Measurements from ENCODE around the gene PBX2.

DNA sequence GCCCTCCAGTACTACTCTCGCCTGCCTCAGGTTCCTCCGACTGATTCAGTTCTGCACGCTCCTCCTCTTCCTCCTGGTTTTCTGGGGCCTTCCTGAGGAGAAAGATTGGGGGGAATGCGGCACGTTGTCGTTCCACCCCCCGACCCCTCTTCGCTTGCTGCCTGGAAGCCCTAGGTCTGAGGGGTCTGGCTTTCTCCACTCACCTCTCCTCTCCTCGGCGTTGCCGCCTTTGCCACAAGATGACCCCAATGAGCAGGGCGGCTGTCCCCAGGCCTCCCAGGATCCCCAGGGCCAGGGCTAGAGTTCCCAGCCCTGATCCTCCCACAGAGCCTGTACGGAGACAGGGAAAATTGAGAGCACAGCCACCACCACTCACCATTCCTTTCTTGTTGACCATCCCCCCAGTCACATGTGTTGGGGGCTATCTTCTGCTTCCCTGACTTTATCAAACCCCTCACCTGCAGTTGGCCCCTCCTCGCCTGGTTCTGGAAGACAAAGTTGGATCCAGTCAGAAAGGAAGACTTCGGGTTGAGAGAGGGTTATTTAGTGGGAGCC, 8.8 kb downstream of the PBX2 start:
- TF ChIP-seq, protein P1, sequence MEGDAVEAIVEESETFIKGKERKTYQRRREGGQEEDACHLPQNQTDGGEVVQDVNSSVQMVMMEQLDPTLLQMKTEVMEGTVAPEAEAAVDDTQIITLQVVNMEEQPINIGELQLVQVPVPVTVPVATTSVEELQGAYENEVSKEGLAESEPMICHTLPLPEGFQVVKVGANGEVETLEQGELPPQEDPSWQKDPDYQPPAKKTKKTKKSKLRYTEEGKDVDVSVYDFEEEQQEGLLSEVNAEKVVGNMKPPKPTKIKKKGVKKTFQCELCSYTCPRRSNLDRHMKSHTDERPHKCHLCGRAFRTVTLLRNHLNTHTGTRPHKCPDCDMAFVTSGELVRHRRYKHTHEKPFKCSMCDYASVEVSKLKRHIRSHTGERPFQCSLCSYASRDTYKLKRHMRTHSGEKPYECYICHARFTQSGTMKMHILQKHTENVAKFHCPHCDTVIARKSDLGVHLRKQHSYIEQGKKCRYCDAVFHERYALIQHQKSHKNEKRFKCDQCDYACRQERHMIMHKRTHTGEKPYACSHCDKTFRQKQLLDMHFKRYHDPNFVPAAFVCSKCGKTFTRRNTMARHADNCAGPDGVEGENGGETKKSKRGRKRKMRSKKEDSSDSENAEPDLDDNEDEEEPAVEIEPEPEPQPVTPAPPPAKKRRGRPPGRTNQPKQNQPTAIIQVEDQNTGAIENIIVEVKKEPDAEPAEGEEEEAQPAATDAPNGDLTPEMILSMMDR (IDR thresholded peaks at IDR 0.05; ENCODE audit: low read depth, low read length), result no peak
- no peak for TF ChIP-seq POLR2A (IDR thresholded peaks at IDR 0.05; ENCODE audit: extremely low read depth, insufficient read length)
- no peak for TF ChIP-seq MYC (IDR thresholded peaks at IDR 0.05; ENCODE audit: low read depth, low read length)

Measured in NB4 (cell line).